Muscle layer of duodenum (tissue), 2 donors: ENCODE results near the gene EN1.
A peak's percentile ranks its signal among the peaks of the same experiment; 100 is the strongest.

ENCODE experiments used
- H3K27ac ChIP-seq: one replicate; pipeline ENCODE4 v1.7.0; 2013; ENCODE audit warnings: mild to moderate bottlenecking, low read length
- H3K27me3 ChIP-seq: one replicate; pipeline ENCODE4 v1.7.0; 2013; ENCODE audit warnings: low read depth, mild to moderate bottlenecking, control low read depth, low read length
- H3K36me3 ChIP-seq, 2 donors: one replicate each; pipeline ENCODE4 v1.7.0; 2013; ENCODE audit warnings: low read length in 2 of 2, control low read depth in 1 of 2, mild to moderate bottlenecking in 1 of 2; ENCODE audit not compliant: insufficient read depth in 2 of 2, control insufficient read depth in 1 of 2
- H3K4me1 ChIP-seq, 2 donors: one replicate each; pipeline ENCODE4 v1.7.0; 2013; ENCODE audit warnings: low read length in 2 of 2, mild to moderate bottlenecking in 2 of 2, control low read depth in 1 of 2, moderate library complexity in 1 of 2; ENCODE audit not compliant: insufficient read depth in 2 of 2, control insufficient read depth in 1 of 2
- H3K4me3 ChIP-seq, 2 donors: one replicate each; pipeline ENCODE4 v1.7.0; 2013; ENCODE audit warnings: low read length in 2 of 2, low read depth in 1 of 2, mild to moderate bottlenecking in 1 of 2
- H3K9me3 ChIP-seq, 2 donors: one replicate each; pipeline ENCODE4 v1.7.0; 2013; ENCODE audit warnings: low read length in 2 of 2, control low read depth in 1 of 2, mild to moderate bottlenecking in 1 of 2; ENCODE audit not compliant: control insufficient read depth in 1 of 2
- donor health status: healthy.

The EN1 gene

DNA sequence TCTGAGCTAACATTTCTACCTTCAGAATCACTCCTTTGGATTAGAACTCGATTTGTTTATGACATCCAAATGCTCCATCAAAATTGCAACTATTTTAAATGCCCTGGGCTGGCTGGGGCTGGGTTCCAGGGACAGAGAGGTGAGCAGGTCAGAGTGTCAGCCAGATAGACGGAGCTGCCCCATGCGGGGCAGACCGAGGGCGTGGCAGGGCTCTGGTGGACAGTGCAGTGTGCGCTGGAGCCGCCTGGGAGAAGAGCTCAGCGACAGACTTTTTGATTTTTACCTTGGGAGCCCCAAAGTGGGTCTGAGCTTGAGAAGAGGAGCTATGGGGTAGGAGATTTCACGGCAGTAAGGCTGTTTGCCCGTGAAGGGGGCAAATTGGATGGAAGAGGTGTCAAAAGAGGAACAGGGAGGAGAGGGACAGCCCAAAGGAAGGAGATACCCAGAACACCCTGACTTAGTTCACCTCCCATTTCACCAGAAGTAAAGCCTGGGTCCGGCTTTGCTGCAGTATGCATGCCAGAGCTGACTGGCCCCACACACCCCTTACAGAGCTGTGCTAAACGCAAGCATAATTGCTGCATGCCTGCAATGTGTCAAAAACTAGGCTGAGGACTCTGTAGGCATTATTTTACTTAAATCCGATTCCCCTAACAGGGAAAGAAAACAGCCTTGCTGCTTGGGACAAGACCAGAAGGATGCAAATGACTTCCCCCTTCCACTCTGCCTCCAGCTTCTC is 33.7 kb downstream of the EN1 start:
- H3K4me1 ChIP-seq, result no peaks in the 10 kb centered on the region
- peaks cover 17% of the 10 kb centered on the region for H3K27me3 ChIP-seq
- no peak overlapping the region for H3K27ac ChIP-seq
- H3K4me3 ChIP-seq, result no peak overlapping the region
- no peaks in the 10 kb centered on the region for H3K36me3 ChIP-seq
- no peaks in the 10 kb centered on the region for H3K9me3 ChIP-seq

DNA sequence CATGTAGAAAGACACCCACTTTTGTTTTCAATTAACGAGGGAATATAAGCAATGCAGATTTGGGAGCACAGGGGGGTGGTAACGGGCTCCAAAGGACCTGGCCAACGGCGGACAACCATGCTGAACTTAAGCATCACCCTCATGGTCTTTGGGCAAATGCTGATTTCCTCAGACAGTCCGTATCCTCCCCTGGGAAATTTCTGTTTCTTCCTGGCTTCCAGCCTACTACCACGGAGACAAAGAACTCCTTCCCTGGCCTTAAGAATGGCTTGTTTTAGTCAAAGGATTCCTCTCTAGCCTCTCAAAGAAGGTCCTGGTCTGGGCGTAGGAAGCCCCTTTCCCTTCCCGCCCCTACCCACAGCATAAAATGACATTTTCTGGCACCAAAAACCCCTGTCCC is 34.3 kb downstream of the EN1 start:
- Histone ChIP-seq H3K27me3 (peaks cover 20% of the 10 kb centered on the region), H3K4me1 (no peaks in the 10 kb centered on the region), H3K27ac (no peak overlapping the region), H3K9me3 (no peaks in the 10 kb centered on the region), H3K36me3 (no peaks in the 10 kb centered on the region), H3K4me3 (no peak overlapping the region)

DNA sequence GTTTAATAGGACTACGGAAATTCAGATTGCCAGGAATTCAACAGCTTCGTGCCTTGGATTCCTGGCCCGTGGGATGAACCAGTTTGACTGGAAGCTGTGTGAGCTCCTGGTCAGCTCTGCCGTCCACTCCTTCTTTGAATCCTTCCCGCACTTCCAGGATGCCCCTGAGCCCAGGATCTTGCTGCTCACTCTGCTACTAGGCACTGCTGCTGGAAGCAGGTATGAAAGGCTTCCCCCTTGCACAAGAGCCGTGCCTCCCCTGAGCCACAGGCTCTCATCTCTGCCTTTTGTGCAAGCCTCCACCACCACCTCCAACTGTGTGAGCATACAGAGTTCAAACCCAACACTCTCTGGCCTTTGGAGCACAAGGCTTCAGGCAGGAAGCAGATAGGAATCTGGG is 34.9 kb downstream of the EN1 start:
- H3K9me3 ChIP-seq, result no peaks in the 10 kb centered on the region
- no peaks in the 10 kb centered on the region for H3K36me3 ChIP-seq
- no peak overlapping the region for H3K27ac ChIP-seq
- no peaks in the 10 kb centered on the region for H3K4me1 ChIP-seq
- no peak overlapping the region for H3K4me3 ChIP-seq
- peaks cover 23% of the 10 kb centered on the region for H3K27me3 ChIP-seq

DNA sequence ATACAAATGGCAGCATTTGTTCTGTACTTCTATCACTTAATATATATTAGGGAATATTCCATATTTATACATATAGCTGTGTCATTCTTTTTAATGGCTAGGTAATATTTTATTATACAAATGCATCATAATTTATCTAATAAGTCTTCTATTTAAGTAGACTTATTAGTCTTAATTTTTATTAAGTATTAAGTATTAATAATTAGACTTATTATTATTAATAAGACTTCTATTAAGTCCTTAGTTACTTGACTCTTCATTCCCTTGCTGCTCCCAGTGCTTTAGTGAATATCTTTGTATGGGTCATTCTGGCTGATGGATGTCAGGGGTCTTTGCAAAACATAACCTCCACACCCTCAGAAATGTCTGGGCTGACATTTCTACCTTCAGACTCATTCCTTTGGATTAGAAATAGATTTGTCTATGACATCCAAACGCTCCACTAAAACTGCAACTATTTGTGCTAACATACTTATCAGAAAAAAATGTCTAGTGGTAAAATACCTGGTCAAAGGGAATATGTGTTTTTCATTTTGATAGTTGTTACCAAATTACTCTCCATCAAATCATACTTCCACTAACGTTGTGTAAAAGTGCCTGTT is 35.8 kb downstream of the EN1 start:
- no peaks in the 10 kb centered on the region for H3K9me3 ChIP-seq
- H3K36me3 ChIP-seq, result no peaks in the 10 kb centered on the region
- no peak overlapping the region for H3K4me3 ChIP-seq
- peaks cover 24% of the 10 kb centered on the region for H3K27me3 ChIP-seq
- no peak overlapping the region for H3K27ac ChIP-seq
- H3K4me1 ChIP-seq, result no peaks in the 10 kb centered on the region

DNA sequence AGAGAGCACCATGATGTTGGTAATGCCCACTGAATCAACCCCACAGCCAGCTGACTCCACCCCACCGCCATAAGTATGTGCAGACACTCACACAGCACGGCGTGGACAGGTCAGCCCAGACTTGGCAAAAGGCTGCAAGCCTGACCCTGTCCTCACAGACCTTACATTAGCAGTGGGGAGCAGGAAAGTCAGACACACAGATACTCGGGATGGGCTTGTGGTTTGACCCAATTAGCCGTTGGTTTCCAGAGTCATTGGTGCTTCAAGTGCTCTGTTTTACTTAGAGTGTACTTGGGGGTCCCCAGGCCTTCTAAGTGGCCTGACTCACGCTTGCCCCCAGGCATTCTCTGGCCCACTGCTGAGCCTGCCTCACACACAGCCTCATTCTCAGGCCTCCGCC is 36.7 kb downstream of the EN1 start:
- Histone ChIP-seq H3K36me3 (no peaks in the 10 kb centered on the region), H3K27me3 (peaks cover 24% of the 10 kb centered on the region), H3K9me3 (no peaks in the 10 kb centered on the region), H3K4me1 (no peaks in the 10 kb centered on the region), H3K4me3 (no peak overlapping the region), H3K27ac (no peak overlapping the region)

DNA sequence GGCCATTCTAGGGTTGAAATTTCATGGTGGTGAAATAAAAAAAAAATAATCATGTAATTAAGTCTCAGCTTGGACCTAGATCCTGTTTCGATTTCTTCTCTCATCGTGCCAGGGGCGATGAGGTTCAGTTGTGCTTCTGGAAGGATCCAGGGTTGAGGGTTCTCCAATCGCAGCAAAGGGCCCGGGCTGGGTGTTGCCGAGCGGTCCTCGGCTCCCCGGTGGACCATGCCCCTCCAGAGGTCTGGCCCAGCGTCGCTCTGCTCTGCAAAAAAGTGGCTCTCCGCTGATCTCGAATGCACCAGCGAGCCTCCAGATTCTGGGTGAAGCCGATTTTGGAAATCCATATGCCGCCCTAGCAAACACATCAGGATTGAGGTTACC is 39.0 kb downstream of the EN1 start:
- peak overlapping the region; percentile 12 to 52 for H3K4me3 ChIP-seq
- H3K27me3 ChIP-seq, result peaks cover 22% of the 10 kb centered on the region
- no peak overlapping the region for H3K27ac ChIP-seq
- H3K36me3 ChIP-seq, result no peaks in the 10 kb centered on the region
- H3K9me3 ChIP-seq, result no peaks in the 10 kb centered on the region
- no peaks in the 10 kb centered on the region for H3K4me1 ChIP-seq

DNA sequence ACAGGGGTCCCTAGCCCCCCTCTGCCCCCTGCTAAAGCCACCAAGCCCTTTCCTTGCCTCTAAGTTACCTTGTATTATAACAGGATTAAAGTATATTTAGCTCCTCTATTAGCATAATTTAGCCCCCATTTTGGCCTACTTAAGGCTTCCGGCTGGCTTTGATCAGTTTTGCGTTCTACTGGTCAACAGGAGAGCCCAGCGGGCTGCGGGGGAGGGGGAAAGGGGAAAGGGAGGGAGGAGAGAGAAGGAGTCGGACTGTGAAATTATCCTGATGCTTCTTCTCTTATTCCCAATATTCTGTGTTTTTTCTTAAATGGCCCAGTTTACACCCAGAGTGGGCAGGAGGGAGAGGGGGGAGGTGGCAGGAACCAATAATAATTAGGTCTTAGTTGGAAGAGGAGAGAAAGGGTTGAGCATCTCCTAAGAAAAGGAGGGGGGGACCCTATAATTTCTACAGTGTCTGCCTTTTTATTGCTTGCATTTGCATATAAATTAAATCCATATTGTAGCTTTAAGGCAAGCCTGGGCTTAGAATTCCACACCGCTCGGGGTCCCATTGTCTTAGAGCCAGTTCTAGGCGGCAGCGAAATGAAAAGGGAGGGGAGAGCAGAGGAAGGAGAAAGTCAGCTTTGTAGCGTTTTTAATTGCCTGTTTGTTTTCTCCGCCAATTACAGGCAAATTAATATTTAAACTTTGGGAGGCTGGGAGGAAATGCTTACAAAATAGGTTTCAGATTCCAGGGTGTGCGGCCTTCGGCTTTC is 39.6 kb downstream of the EN1 start:
- H3K4me1 ChIP-seq, result no peaks in the 10 kb centered on the region
- H3K9me3 ChIP-seq, result no peaks in the 10 kb centered on the region
- no peaks in the 10 kb centered on the region for H3K36me3 ChIP-seq
- H3K27me3 ChIP-seq, result peaks cover 16% of the 10 kb centered on the region
- H3K4me3 ChIP-seq, result peak overlapping the region; percentile 12 to 52
- H3K27ac ChIP-seq, result no peak overlapping the region

DNA sequence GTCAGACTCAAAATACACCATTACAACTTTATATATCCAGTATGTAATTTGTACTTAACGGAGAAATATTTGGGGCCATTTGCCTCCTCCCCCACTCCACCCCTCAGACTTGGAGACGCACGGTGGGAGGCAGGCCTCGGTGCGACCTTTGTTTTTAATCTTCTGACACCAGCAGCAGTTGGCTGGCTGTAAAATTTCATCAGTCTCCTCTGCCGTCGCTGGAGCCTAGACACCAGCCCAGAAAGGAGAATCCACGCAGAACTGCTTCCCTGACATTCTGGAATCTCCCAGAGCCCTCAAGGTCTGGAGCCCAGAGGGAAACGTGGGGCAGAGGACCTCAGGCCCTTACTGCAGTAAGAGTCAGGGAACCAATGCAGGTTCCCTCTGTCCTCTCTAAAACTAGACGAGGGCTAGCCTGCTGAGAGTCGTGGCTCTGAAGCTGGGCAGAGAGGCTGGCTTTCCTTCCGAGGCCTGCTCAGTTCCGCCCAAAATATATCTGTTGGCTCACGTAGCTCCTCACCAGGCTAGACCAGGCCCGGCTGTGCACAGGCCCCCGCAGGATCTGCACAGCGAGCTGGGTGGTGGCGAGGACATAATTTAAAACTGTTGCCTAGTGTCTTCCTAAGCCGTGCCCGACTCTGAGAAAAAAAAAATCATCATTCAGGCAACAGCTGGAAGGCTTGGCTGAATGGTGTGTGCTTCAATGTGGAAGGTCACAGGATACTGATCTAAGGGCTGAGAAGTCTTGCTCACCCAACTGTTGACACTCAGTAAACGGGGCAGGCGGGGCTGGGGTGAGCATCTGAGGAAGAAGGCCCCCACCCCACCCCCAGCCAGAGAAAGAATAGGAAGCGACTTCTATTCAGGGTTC is 40.4 kb downstream of the EN1 start:
- no peak overlapping the region for H3K4me3 ChIP-seq
- no peaks in the 10 kb centered on the region for H3K4me1 ChIP-seq
- H3K36me3 ChIP-seq, result no peaks in the 10 kb centered on the region
- H3K27me3 ChIP-seq, result peaks cover 11% of the 10 kb centered on the region
- no peak overlapping the region for H3K27ac ChIP-seq
- H3K9me3 ChIP-seq, result no peaks in the 10 kb centered on the region

DNA sequence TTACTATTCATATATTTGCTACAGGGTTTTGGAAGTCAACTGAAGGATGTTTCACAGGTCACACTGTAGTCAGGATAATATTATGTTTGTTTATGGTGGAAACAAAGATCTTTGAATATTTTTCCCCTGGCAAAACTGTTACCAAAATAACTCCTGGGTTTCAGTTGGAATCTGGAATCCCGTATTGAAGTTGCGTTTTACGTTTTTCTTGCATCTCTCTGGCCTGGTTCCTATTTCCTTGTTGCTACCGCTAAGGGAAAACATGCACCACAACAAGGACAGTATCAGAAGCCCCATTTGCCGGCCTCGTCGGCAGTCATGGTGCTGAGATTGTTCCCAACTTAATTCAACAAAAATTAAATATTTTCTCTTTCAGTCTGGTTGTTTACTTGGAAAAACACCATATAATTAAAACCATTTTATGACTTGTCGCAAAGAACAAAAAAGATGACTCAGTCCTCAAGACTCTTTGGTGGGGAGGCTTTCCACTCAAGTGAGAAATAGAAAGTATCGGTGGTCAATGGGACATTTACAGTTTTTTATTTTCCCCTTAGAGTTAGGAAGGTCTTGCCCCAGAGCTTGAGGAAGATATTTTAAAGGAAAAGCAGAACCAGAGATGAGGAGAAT is 42.3 kb downstream of the EN1 start:
- Histone ChIP-seq H3K9me3 (no peaks in the 10 kb centered on the region), H3K36me3 (no peaks in the 10 kb centered on the region), H3K27me3 (peaks cover 11% of the 10 kb centered on the region), H3K27ac (no peak overlapping the region), H3K4me1 (no peaks in the 10 kb centered on the region), H3K4me3 (no peak overlapping the region)

DNA sequence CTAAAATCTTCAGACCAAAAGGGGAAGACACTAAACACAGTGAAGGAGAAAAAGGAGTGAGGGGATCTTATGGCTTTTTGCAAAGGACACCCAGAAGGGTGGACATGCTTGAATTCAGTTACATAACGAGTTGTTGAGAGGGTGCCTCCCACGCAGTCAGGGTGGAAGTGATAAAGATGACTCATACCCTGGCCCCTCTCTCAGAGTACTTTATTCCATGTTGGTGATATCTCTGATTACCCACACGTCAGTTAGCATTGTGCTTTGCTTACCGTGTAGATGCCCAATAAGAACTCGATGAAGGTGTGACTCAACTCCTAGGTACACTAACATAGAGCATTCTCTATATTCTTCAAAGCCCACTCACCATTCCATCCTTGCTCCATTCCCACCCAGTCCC is 44.4 kb downstream of the EN1 start:
- H3K36me3 ChIP-seq, result no peaks in the 10 kb centered on the region
- no peak overlapping the region for H3K4me3 ChIP-seq
- no peaks in the 10 kb centered on the region for H3K4me1 ChIP-seq
- no peak overlapping the region for H3K27ac ChIP-seq
- H3K9me3 ChIP-seq, result no peaks in the 10 kb centered on the region
- peaks cover 4% of the 10 kb centered on the region for H3K27me3 ChIP-seq
